Liver (tissue), 9 donors: ENCODE results near the gene HGD. TPM values are rescaled to one million over a fixed set of nuclear protein-coding genes. Genes with fewer than 3 reads are reported as not detected.

Experiments used
- DNase-seq: peaks from one replicate; pipeline ENCODE4 v3.0.0-alpha.2; 2017; ENCODE audit warnings: low spot score
- H3K27ac ChIP-seq, 2 donors: one replicate each; pipeline ENCODE4 v1.7.0; 2013; ENCODE audit warnings: inconsistent platforms in 2 of 2, low read length in 2 of 2, control low read depth in 1 of 2, low read depth in 1 of 2, mild to moderate bottlenecking in 1 of 2
- H3K27me3 ChIP-seq, 4 donors: one replicate each; pipeline versions ENCODE4 v1.6.1 to v1.7.0; 2013; ENCODE audit warnings: low read length in 3 of 4, inconsistent platforms in 1 of 4, mild to moderate bottlenecking in 1 of 4, moderate library complexity in 1 of 4; ENCODE audit not compliant: control insufficient read depth in 4 of 4, insufficient read depth in 4 of 4
- H3K36me3 ChIP-seq, 4 donors: one replicate each; pipeline versions ENCODE4 v1.6.1 to v1.7.0; 2013; ENCODE audit warnings: low read length in 3 of 4, mild to moderate bottlenecking in 3 of 4, low read depth in 1 of 4, moderate library complexity in 1 of 4; ENCODE audit not compliant: control insufficient read depth in 4 of 4, insufficient read depth in 3 of 4
- H3K4me1 ChIP-seq, 4 donors: one replicate each; pipeline versions ENCODE4 v1.6.1 to v1.7.0; 2013; ENCODE audit warnings: low read length in 3 of 4, mild to moderate bottlenecking in 3 of 4, moderate library complexity in 1 of 4; ENCODE audit not compliant: control insufficient read depth in 4 of 4, insufficient read depth in 4 of 4
- H3K4me3 ChIP-seq, 3 donors: one replicate each; pipeline versions ENCODE4 v1.6.1 to v1.7.0; 2013; ENCODE audit warnings: low read length in 3 of 3, control low read depth in 1 of 3, low read depth in 1 of 3, mild to moderate bottlenecking in 1 of 3
- H3K9ac ChIP-seq, 2 donors: one replicate each; pipeline ENCODE4 v1.7.0; 2013; ENCODE audit warnings: low read length in 2 of 2, mild to moderate bottlenecking in 2 of 2, moderate library complexity in 2 of 2, control low read depth in 1 of 2, low read depth in 1 of 2
- H3K9me3 ChIP-seq, 4 donors: one replicate each; pipeline versions ENCODE4 v1.6.1 to v1.7.0; 2013; ENCODE audit warnings: low read length in 3 of 4; ENCODE audit not compliant: control insufficient read depth in 4 of 4
- CTCF ChIP-seq: fragments of 150-350 bp; IDR thresholded peaks from 2 replicates; pipeline ENCODE4 v1.5.1; 2017; ENCODE audit warnings: improper control_type of control experiment, low read depth, low read length; ENCODE audit not compliant: missing input control
- EGR1 ChIP-seq, 2 donors: IDR thresholded peaks; 2 replicates each; pipeline ENCODE4 v1.6.1; 2016 to 2018; ENCODE audit warnings: antibody characterized with exemption in 2 of 2, low read depth in 2 of 2
- FOXA1 ChIP-seq: IDR thresholded peaks from 2 replicates; pipeline ENCODE4 v1.6.1; 2016; ENCODE audit warnings: antibody characterized with exemption
- FOXA2 ChIP-seq: IDR thresholded peaks from 2 replicates; pipeline ENCODE4 v1.6.1; 2016; ENCODE audit warnings: antibody characterized with exemption
- GABPA ChIP-seq, 2 donors: IDR thresholded peaks in 1 of 2; conservative IDR thresholded peaks in 1 of 2; 2 replicates each; pipeline ENCODE4 v1.6.1; 2016; ENCODE audit warnings: antibody characterized with exemption in 2 of 2, mild to moderate bottlenecking in 1 of 2, moderate library complexity in 1 of 2
- HNF4A ChIP-seq, 2 donors: conservative IDR thresholded peaks; 2 replicates each; pipeline ENCODE4 v1.6.1; 2016; ENCODE audit warnings: antibody characterized with exemption in 2 of 2, mild to moderate bottlenecking in 2 of 2
- HNF4G ChIP-seq: IDR thresholded peaks from 2 replicates; pipeline ENCODE4 v1.6.1; 2016; ENCODE audit warnings: antibody characterized with exemption
- NR2F2 ChIP-seq: IDR thresholded peaks from 2 replicates; pipeline ENCODE4 v1.6.1; 2016; ENCODE audit warnings: antibody characterized with exemption
- RXRA ChIP-seq, 2 donors: IDR thresholded peaks; 2 replicates each; pipeline ENCODE4 v1.6.1; 2017 to 2018; ENCODE audit warnings: antibody characterized with exemption in 2 of 2, mild to moderate bottlenecking in 1 of 2
- SP1 ChIP-seq: IDR thresholded peaks from 2 replicates; pipeline ENCODE4 v1.6.1; 2018; ENCODE audit warnings: antibody characterized with exemption, mild to moderate bottlenecking
- TAF1 ChIP-seq: conservative IDR thresholded peaks from 2 replicates; pipeline ENCODE4 v1.6.1; 2016; ENCODE audit warnings: antibody characterized with exemption, mild to moderate bottlenecking
- YY1 ChIP-seq: IDR thresholded peaks from 2 replicates; pipeline ENCODE4 v1.6.1; 2016; ENCODE audit warnings: antibody characterized with exemption, mild to moderate bottlenecking
- WGBS: extraction: QIAGEN DNeasy Blood & Tissue Kit; methylation state at CpG from one replicate; pipeline ENCODE4 v1.1.7; 2013; 5-methylcytosine and 5-hydroxymethylcytosine counted together
- polyA plus RNA-seq, 2 donors: library from polyadenylated mRNA; stranded (reverse) in 1 of 2; unstranded in 1 of 2; fragments of 200-250 nt in 1 of 2; fragments of >200 nt in 1 of 2; fragmentation: Nextera tagmentation in 1 of 2; extraction: Ambion mirVana in 1 of 2; gene quantifications; one replicate each; pipeline versions ENCODE4 v1.2.1 to v1.2.3, GENCODE V29; 2013 to 2015
- total RNA-seq, 2 donors: library from RNA; depleted of rRNA; stranded (reverse); fragments of >200 nt; gene quantifications; one replicate each; pipeline ENCODE4 v1.2.3, GENCODE V29; 2014
- TF ChIP-seq, protein P1 (sequence below): IDR thresholded peaks from 2 replicates; pipeline ENCODE4 v1.6.1; 2016; ENCODE audit warnings: antibody characterized with exemption
- TF ChIP-seq, protein P2 (sequence below): IDR thresholded peaks from 2 replicates; pipeline ENCODE4 v1.6.1; 2016; ENCODE audit warnings: antibody characterized with exemption
- TF ChIP-seq, protein P3 (sequence below): IDR thresholded peaks from 2 replicates; pipeline ENCODE4 v1.6.1; 2016; ENCODE audit warnings: antibody characterized with exemption
- TF ChIP-seq, protein P4 (sequence below): IDR thresholded peaks from 2 replicates; pipeline ENCODE4 v1.6.1; 2016; ENCODE audit warnings: antibody characterized with exemption, mild to moderate bottlenecking
- donor health status: healthy.
- donor health status: healthy.
- donor health status: healthy.
- donor health status: healthy.
- donor health status: healthy.

HGD gene
- total and polyA plus RNA-seq, 4 donors, result 83.5 to 326 (median 246) TPM

- WGBS, result 25% methylated on average over 1 of the region's 1 CpG
These were observed 47.5 kb downstream of the HGD start for GRCh38 chr3:120634539-120634938.

DNA sequence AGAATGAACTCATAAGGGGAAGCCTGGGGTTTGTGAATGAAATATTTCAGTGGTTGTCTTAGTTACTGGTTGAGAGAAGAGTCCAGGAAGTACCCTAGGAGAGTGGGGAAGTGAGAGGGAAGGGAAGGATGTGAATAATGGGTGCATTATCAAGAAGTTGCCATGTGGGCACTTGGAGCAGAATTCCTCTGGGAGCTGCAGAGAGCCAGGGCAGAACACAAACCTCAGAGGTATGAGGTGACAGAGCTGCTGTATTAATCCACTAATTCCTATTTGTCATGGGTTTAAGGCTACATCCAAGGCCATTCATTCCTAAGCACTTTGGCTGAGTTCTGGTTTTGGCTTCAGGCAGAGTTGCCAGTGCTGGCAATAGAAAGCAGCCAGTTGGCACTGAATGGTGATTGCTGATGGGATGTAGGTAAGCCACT, 56.9 kb downstream of the HGD start:
- no peaks in the 10 kb centered on the region for H3K9me3 ChIP-seq
- DNase-seq, result no peak
- H3K4me3 ChIP-seq, result no peak overlapping the region
- TF ChIP-seq FOXA2, result no peak
- TF ChIP-seq HNF4A (conservative IDR thresholded peaks at IDR 0.05), result peak in 1 of 2 donors; percentile 8
- H3K27me3 ChIP-seq, result no peaks in the 10 kb centered on the region
- H3K27ac ChIP-seq, result no peak overlapping the region
- no peak overlapping the region for H3K9ac ChIP-seq
- H3K4me1 ChIP-seq, result peaks cover 0 to 6% (median 0%) of the 10 kb centered on the region in 4 donors
- peaks cover 0 to 28% (median 22%) of the 10 kb centered on the region in 4 donors for H3K36me3 ChIP-seq

More at GRCh38 chr3:120634539-120634938, 47.5 kb downstream of the HGD start:
- Histone ChIP-seq H3K9ac (no peak overlapping the region), H3K9me3 (no peaks in the 10 kb centered on the region), H3K27ac (no peak overlapping the region), H3K4me1 (peaks cover 0 to 22% (median 5%) of the 10 kb centered on the region in 4 donors), H3K4me3 (no peak overlapping the region), H3K36me3 (peaks cover 4 to 59% (median 38%) of the 10 kb centered on the region in 4 donors), H3K27me3 (no peaks in the 10 kb centered on the region)
- no peak for DNase-seq
- TF ChIP-seq, protein P1, sequence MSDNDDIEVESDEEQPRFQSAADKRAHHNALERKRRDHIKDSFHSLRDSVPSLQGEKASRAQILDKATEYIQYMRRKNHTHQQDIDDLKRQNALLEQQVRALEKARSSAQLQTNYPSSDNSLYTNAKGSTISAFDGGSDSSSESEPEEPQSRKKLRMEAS, result no peak
- TF ChIP-seq RXRA (IDR thresholded peaks at IDR 0.05), result no peak
- no peak for TF ChIP-seq HNF4G
- TF ChIP-seq YY1, result no peak
- TF ChIP-seq, protein P2, sequence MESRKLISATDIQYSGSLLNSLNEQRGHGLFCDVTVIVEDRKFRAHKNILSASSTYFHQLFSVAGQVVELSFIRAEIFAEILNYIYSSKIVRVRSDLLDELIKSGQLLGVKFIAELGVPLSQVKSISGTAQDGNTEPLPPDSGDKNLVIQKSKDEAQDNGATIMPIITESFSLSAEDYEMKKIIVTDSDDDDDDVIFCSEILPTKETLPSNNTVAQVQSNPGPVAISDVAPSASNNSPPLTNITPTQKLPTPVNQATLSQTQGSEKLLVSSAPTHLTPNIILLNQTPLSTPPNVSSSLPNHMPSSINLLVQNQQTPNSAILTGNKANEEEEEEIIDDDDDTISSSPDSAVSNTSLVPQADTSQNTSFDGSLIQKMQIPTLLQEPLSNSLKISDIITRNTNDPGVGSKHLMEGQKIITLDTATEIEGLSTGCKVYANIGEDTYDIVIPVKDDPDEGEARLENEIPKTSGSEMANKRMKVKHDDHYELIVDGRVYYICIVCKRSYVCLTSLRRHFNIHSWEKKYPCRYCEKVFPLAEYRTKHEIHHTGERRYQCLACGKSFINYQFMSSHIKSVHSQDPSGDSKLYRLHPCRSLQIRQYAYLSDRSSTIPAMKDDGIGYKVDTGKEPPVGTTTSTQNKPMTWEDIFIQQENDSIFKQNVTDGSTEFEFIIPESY, result no peak
- TF ChIP-seq NR2F2, result no peak
- no peak for TF ChIP-seq EGR1 (IDR thresholded peaks at IDR 0.05; ENCODE audit: low read depth in 2 of 2)
- no peak for TF ChIP-seq CTCF
- TF ChIP-seq HNF4A (conservative IDR thresholded peaks at IDR 0.05), result no peak

GRCh38 chr3:120623727-120624093, 58.3 kb downstream of the HGD start:
- H3K9ac ChIP-seq, result no peak overlapping the region
- H3K4me3 ChIP-seq, result no peak overlapping the region
- no peaks in the 10 kb centered on the region for H3K9me3 ChIP-seq
- DNase-seq, result no peak
- no peaks in the 10 kb centered on the region for H3K27me3 ChIP-seq
- H3K27ac ChIP-seq, result no peak overlapping the region
- H3K4me1 ChIP-seq, result peaks cover 0 to 6% (median 0%) of the 10 kb centered on the region in 4 donors
- H3K36me3 ChIP-seq, result peaks cover 0 to 17% (median 15%) of the 10 kb centered on the region in 4 donors
- no peak for TF ChIP-seq CTCF
- TF ChIP-seq, protein P1, result no peak
- no peak for TF ChIP-seq TAF1
- no peak for TF ChIP-seq YY1
- TF ChIP-seq, protein P3, sequence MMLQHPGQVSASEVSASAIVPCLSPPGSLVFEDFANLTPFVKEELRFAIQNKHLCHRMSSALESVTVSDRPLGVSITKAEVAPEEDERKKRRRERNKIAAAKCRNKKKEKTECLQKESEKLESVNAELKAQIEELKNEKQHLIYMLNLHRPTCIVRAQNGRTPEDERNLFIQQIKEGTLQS, result no peak
- no peak for TF ChIP-seq RXRA (IDR thresholded peaks at IDR 0.05)
- TF ChIP-seq FOXA1, result no peak
- no peak for TF ChIP-seq GABPA (IDR thresholded peaks at IDR 0.05 in 1 of 2, conservative IDR thresholded peaks at IDR 0.05 in 1 of 2)
- TF ChIP-seq FOXA2, result no peak
- TF ChIP-seq SP1, result no peak
- no peak for TF ChIP-seq HNF4A (conservative IDR thresholded peaks at IDR 0.05)
- TF ChIP-seq, protein P4, sequence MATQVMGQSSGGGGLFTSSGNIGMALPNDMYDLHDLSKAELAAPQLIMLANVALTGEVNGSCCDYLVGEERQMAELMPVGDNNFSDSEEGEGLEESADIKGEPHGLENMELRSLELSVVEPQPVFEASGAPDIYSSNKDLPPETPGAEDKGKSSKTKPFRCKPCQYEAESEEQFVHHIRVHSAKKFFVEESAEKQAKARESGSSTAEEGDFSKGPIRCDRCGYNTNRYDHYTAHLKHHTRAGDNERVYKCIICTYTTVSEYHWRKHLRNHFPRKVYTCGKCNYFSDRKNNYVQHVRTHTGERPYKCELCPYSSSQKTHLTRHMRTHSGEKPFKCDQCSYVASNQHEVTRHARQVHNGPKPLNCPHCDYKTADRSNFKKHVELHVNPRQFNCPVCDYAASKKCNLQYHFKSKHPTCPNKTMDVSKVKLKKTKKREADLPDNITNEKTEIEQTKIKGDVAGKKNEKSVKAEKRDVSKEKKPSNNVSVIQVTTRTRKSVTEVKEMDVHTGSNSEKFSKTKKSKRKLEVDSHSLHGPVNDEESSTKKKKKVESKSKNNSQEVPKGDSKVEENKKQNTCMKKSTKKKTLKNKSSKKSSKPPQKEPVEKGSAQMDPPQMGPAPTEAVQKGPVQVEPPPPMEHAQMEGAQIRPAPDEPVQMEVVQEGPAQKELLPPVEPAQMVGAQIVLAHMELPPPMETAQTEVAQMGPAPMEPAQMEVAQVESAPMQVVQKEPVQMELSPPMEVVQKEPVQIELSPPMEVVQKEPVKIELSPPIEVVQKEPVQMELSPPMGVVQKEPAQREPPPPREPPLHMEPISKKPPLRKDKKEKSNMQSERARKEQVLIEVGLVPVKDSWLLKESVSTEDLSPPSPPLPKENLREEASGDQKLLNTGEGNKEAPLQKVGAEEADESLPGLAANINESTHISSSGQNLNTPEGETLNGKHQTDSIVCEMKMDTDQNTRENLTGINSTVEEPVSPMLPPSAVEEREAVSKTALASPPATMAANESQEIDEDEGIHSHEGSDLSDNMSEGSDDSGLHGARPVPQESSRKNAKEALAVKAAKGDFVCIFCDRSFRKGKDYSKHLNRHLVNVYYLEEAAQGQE, result no peak
- TF ChIP-seq HNF4G, result no peak
